Left lobe of liver (tissue), 2 donors: ENCODE measurements around the gene RGS10. TPM values are rescaled to one million over a fixed set of nuclear protein-coding genes. Genes with fewer than 3 reads are reported as not detected.

Experiments
- ATAC-seq: fragments of 200-7000 bp; cut with Tn5 transposase; one replicate; pipeline ENCODE4 v1.9.1; 2020; ENCODE audit warnings: mild to moderate bottlenecking, moderate library complexity
- DNase-seq: peaks from one replicate; pipeline ENCODE4 v3.0.0-alpha.2; 2020; ENCODE audit warnings: low spot score
- total RNA-seq: library from RNA; stranded (reverse); gene quantifications from one replicate; pipeline ENCODE4 v1.2.1, GENCODE V29; 2021
- donor health status: DM: no; HTN: no; CAD: no; lungs with moderate emphysema.
- donor health status: DM: no; HTN: yes; CAD: no.

The RGS10 gene
- total RNA-seq, 1 donor from 2014 or later = 1.3 TPM

DNA sequence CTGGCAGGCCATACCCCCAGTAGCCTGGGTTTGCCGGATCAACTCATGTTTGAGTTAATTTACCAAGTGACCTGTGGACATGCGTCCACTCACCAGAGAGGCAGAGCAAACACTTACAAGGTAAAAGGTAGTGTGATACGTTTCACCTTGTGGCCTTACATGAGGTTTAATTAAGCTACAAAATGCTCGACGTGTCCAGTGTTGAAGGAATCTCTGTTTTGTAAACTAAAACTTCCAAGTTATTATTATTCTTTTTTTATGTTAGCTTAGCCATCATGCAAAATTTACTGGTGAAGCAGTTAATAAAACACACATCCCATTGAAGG is 42.9 kb downstream of the RGS10 start:
- DNase-seq (no peak), ATAC-seq (no peak)

DNA sequence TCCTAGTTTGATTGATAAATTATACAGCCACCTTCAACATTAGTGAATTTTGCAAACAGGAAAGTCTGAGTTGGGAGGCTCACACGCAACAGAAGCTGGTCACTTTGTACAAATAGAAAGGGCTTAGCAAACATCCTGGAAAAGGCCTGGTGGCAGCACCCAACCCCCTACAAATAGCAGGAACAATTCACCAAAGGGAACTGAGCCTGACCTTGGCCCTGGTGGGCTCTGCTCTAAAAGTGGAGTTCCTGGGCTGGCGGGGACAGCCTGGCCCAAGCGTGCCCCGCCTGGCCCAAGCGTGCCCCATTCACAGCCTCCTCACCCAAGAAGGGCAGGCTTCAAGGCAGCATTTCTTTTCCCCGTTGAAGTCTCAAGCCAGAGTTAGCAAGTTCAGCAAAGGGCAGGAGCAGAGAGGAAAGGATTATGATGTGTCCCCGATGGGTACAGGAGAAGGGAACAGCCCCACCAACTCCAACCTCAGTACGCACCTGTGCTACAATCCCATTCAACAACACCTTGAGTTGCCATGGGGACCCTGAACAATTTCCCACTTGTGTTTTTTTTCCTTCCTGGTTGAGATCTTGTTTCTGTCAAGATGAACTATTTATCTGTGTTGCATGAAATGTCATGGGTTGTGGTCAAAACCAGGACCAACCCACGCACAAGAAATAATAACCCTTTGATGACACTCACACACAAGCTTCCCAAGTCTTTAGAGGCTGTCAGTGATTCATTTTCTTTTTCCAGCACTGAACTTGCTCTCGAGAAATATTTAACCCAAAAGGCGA is 43.4 kb downstream of the RGS10 start:
- ATAC-seq = no peak

DNA sequence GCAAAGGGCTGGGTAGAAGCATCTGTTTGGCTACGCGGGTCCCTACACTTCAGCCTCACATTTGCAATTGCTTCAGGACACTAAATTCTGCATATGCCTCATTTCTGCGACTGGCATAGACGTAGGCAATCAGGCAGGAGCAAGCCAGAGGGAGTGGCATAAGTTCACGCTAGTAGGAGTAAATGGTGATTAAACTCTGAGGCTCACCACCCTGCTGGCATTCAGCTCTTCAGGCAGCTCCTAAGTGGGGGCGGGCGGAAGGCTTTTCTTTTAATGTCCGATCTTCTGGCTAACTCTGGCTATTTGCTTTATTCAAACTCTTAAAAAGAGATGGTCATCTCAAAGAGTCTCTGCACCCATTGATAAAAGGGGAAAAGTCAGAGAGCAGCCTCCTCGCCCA is 45.3 kb downstream of the RGS10 start:
- ATAC-seq = no peak
- DNase-seq = no peak

More for the DNA sequence above, 43.4 kb downstream of the RGS10 start:
- no peak for DNase-seq

DNA sequence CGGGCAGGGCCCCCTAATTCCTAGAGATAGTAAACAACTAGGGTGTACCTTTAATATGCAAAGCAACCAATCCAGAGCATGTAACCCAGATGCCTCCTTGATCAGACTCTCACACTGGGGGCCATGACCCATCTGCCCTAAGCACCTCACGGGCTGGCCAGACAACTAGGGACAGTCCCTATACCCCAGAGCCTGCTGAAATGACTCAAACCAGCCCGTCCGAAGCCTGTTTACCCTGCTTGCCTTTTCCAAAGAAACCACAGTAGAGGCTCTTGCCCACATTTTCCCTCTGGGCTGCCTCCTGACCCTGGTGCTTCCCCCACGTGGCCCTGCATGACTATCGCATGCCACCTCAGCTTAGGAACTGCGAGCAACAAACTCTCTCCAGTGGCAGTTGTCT is 46.2 kb downstream of the RGS10 start:
- ATAC-seq = no peak

DNA sequence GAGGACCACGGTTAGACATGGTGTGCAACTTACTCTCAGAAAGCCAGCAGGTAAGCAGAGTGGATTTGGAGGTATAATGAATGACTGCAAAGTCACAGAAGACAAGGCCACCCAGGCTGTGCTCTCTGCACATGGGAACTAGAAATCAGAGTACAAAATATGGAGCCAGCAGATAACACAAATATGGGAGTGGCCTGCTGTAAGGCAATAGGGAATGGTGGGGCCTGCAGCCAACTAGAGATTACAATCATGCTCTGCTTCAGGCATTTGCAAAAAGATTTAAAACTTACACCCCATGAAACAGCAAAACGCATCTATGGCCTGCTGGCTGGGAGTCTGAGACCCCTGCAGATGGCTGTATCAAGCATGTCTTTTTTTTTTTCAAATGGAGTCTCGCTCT is 47.0 kb downstream of the RGS10 start:
- no peak for DNase-seq

More for the DNA sequence above, 46.2 kb downstream of the RGS10 start:
- no peak for DNase-seq

DNA sequence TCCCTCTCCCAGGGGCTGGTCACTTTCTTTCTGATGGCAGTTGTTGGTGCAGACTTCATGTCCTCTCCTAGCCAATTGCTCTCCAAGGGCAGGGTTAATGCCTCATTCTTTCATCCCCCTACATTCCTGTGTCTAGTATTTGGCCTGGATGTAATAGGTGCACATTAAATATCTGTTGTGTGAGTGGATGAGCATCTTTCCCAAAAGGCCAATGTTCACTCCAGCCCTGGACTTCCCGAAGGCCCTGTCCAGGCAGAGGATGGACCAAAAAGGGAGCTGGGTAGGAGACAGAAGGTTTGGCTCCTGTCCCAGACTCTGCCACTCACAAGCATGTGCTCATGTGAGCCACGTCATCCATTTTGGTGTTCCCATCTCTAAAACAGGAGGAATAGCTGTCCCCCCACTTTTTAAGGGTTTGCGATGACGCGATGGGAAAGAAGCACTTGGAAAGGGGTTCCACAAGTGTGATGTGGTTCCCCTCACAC is 47.5 kb downstream of the RGS10 start:
- ATAC-seq (no peak), DNase-seq (no peak)

More for the DNA sequence above, 47.0 kb downstream of the RGS10 start:
- no peak for ATAC-seq

DNA sequence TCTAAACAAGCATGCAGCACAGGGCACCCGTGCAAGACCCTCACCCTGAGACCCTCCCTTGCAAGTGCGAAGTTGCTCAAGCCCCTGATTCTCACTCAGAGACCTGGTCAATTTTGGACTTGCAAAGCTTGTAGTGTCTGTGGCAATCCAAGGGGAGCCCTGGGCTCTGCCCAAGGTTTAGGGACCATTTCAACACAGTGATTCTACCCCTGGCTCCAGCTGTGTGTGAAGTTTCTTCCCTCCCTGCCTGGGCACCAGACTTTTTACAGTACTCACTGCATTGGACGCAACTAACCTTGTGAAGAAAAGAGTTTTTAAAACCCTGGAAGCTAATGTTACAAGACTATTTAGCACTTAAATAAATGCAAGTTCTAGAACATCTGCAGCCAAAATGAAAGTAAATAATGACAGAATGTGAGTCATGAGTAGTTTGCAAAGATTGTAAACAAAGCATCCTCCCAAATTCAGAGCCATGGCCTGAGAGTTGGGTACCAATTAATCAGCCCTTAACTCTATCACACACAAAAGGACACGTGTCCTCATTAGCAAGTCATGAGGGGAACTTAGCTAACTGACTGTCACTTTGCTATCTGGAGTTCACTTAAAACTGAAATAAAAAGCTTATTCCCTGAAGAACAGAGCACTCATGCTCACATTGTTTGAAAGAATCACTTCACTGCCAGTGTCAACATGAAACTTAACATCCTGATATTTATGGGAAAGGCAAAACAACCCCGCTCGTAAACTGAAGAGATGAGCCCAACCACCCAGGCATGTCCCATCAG is 48.1 kb downstream of the RGS10 start:
- DNase-seq = no peak
- ATAC-seq = no peak

DNA sequence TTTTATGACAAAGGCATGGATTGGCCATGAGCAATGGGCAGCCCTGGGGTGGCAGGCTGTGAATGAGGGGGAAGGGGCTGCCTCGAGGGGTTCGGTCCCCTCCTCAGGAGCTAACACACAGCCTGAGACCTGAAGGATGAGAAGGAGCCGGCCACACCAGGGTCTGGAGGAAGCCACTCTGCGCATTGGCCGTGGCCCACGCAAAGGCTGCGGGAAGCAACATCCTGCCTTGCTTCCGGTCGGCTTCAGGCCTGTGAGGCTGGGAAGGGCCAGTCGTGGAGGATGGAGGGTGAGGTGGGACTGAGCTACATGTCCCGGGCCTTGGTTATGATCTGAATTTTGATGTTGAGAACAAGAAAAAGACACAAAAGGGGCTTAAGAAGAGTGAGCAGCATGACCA is 49.4 kb downstream of the RGS10 start:
- ATAC-seq (no peak), DNase-seq (no peak)

DNA sequence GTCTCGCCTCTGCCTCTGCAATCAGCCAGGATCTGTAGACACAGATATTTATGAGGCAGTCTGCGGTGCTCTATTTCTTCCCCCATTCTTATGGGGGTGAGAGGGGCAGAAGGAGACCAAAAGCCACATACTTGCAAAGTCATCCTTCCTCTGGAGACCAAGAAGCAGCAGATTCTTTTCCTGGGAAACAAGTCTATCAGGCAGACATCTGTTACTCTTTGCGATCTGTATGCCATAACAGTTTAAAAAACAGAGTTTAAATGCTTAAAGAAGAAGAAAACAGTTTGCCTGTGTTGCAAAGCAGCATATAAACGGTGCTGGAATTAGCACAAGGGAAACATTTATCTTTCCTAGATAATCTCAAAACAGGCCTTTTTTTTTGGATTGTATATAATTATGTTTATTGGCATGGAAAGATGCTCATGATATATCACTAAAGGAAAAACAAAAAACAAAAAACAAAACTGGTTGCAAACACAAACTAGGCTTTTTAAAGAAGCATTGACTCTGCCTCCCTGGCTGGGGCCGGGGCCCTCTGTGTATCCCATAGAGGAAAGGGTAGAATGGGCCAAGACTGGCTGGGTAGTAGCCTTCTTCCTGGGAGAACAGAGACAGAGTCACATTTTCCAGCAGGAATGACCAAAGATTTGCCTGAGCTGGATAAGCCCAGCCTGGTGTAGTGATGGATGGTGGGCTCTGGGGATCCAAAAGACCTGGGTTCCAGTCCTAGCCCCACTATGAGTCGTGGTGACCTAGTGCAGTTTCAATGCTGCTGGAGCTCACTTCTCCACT is 50.4 kb downstream of the RGS10 start:
- ATAC-seq (no peak), DNase-seq (no peak)

DNA sequence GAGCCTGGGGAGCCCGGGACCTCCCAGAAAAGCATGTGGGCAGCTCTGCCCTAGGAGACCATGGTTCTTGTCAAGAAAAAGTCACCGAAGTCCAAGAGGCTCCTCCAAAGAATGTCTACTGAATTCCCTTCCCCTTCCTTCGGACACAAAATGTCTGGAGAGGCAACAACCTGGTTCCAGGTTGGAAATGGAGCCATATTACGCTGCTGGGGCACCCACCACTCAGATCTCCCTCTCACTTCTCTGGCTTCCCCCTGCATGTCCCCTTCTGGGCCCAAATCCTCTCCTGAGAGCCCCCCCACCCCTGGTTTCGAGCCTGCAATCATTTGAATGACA is 52.6 kb downstream of the RGS10 start:
- no peak for DNase-seq
- no peak for ATAC-seq

DNA sequence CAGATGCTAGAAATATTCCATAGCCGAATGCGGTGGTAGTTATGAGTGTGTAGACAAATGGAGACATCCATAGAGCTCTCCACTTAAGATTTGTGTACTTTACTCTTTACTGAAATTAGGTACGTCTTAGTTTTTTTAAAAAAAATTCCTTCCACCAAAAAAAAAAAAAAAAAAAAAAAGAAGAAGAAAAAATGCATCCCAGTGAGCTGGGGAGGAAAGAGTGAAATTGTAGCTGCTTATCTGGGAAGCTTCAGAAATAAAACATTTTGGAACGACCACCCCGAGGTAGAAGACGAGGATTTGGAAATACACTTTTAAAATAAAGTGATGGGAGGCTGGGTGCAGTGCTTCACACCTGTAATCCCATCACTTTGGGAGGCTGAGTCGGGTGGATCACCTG is 53.8 kb downstream of the RGS10 start:
- DNase-seq = no peak
- ATAC-seq = no peak

DNA sequence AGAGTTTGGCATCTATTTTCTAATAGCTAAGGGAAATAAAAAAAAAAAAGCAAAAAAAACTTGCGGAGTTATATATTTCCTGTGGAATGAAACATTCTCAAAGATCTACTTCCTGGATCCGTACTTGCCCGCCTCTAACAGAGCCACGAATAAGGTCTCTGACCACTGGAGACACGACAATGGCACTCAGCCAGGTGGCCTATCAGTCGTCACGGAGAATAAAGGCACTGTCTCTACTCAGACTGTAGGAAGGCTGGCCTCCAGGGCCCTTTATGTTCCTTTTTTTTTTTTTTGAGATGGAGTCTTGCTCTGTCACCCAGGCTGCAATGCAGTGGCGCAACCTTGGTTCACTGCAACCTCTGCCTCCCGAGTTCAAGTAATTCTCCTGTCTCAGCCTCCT is 58.7 kb downstream of the RGS10 start:
- peak; percentile 37 for ATAC-seq
- DNase-seq = no peak

DNA sequence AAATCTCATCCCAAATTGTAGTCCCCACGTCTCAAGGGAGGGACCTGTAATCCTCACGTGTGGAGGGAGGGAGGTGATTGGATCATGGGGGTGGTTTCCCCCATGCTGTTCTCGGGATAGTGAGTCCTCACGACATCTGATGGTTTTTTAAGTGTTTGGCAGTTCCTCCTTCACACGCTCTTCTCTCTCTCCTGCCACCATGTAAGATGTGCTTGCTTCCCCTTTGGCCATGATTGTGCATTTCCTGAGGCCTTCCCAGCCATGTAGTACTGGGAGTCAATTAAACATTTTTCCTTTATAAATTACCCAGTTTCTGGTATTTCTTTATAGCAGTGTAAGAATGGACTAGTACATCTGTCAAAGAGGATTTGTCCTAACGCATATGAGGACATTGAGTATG is 59.5 kb downstream of the RGS10 start:
- ATAC-seq = no peak
- DNase-seq = no peak

DNA sequence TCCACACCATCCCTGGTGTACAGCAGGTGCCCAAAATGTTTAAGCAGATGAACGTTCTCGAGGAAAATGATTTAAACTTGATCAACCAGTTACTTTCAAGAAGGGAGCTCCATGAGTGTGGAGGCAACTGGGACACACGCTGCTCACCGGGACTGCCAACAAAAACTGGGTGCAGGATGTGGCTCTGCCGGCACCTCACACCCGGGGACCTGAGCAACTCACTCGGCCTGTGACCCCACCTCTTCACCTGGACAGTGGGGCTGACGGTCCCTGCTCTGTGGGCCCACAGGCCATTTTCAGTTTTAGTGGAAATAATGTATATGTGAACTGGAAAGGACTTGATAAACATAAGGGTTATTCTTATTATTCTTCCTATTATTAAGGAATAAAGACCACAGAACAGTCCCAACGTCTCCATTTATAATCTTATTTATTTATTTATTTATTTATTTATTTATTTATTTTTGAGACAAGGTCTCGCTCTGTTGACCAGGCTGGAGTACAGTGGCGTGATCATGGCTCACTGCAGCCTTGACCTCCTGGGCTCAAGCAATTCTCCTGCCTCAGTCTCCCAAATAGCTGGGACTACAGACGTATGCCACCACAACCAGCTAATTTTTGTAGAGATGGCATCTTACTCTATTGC is 60.6 kb downstream of the RGS10 start:
- ATAC-seq = no peak
- no peak for DNase-seq

DNA sequence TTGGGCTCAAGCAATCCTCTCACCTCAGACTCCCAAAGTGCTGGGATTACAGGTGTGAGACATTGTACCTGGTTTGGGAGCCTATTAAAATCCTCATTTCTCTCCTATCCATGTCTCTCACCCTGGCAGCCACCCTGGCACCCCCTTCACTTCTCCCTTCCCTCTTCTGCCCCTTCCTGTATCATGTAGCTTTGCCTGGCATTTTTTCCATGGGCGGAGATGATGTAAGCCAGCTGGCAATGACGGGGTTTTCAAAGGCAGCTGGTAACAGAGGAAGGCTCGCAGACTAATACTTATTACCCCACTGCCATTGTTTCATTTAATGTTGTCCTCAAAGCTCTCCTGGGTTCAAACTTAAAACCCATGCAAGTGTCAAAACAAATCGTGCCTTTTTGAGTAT is 61.9 kb downstream of the RGS10 start:
- no peak for DNase-seq
- no peak for ATAC-seq

DNA sequence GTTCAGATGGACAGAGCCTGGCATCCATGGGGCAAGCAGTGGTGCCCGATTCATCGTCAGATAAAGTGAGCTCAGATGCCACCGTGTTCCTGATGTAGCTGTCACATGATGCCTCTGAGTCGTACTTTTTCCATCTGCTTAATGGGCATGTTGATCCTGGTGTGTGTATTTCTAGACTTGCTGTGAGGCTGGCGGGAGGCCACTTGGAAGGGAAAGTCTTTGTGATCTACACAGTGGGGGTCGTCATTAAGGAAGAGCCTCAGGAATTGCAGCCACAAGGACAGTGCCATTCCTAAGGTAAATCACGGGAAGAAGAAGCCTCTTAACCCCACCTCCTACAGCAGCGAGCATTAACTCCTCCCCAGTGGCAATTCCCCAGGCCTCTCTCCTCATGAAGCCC is 63.0 kb downstream of the RGS10 start:
- DNase-seq (no peak), ATAC-seq (no peak)

DNA sequence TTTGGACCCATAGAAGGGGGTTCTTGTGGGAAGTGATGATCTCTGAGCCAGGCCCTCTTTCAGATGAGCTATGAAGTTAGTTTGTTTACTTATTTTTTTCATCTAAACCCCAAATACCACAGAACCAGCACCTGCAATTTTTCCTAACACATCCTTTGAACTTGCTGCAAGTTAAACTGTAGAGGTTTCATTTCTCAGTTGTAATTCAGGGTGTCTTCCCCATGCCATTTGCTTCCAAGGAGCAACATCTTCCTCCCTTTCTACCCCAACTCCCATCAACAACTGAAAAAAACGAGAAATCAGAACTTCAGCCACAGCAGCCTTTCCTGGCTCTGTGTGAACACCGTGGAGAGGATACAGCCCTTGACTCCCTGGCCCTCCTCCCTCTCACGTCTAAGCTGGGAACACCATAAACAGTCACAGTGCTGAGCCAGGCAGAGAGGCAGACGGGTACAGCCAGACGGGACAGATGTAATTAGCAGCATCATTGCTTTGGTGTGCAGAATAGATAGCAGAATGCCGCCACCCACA is 63.6 kb downstream of the RGS10 start:
- DNase-seq = no peak

DNA sequence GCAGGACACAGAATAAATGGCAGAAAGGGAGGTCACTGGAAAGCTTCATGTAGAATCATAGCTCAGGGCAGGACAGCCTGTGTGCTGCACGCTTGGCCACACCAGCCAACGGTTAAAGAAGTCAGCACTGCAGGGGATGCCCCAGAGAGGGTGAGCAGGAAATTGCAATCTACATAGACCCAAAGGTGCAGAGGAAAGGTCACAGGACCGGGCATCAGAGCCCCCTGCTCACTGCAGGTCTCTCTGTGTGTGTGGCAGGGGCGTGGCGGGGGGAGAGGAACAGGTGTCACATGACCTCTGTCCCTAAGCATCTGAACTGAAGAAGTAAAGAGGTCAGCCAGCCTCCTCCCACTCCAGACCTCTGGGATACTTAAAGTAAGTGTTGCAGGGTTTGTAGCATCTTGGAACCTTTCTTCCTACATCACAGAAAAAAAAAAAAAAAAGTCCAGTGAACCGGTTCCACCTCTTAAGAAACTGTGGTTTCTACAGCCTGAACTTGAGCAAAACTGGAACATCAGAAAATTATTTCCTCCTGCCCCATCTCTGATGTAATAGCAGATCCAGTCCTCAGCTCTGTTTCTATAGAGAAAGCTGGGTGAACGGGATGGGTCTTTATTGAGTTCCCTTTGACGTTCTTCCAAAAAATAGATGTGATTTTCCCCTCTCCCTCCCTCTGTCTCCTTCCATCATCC is 64.3 kb downstream of the RGS10 start:
- DNase-seq = no peak
- ATAC-seq = no peak

More for the DNA sequence above, 63.6 kb downstream of the RGS10 start:
- ATAC-seq = no peak

DNA sequence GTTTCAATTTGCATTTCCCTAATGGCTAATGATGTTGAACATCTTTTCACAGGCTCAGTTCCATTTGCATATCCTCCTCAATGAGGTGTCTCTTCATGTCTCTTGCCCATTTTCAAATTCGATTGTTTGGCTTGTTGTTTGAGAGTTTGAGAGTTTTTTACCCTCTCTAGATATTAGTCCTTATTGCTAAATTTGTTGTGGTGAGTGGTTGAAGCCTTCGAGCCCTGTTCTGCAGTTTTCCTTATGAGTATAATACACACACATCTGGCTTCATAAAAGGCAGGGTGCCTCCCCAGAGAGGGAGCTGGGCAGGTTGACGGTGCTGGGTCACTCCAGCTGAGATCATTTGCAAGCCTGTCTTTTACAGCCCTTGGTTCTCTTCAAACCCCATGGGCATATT is 65.1 kb downstream of the RGS10 start:
- ATAC-seq (no peak), DNase-seq (no peak)

DNA sequence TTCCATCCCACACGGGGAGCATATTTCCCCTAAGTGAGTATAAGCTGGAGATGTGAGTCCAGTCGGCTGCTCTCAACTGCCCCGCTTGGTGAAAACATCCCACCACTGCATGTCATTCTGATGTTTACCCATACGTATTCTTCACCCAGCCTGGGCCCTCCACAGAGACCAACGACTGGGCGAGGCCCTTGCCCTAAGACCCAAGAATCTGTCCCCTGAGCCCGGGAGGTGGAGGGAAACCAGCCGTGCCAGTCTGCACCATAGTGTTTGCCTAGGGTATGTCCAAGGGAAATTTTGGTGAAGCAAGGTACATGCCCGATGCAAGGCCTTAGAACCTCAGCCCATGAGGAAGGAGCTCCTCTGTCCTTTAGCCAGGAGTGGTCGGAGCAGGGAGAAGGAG is 67.9 kb downstream of the RGS10 start:
- DNase-seq (no peak), ATAC-seq (no peak)
